ENCODE measurements around the gene LRP4.
"Not testable (repeated sequence)": the region's sequence is repeated elsewhere in the genome, so short reads cannot be mapped to it uniquely, and the experiment has no call there.

LRP4 gene

GRCh38 chr11:46918083-46918787 is at the start of gene LRP4:
LRP4 (minus strand) TSS chr11:46918550; CDS start chr11:46918379, 171 bp downstream.
- DNase-seq: no peak

GRCh38 chr11:46967962-46968361 is 49.6 kb upstream of the LRP4 start:
- no peak for DNase-seq

- DNase-seq: no peak
Observed at GRCh38 chr11:46966773-46967172, 48.4 kb upstream of the LRP4 start.

- DNase-seq: no peak
Observed at GRCh38 chr11:46963844-46964243, 45.5 kb upstream of the LRP4 start.

- not testable (repeated sequence) for DNase-seq
Observed at GRCh38 chr11:46961886-46962285, 43.5 kb upstream of the LRP4 start.

- no peak for DNase-seq
Observed at GRCh38 chr11:46961041-46961440, 42.7 kb upstream of the LRP4 start.

- no peak for DNase-seq
Observed at GRCh38 chr11:46958777-46959176, 40.4 kb upstream of the LRP4 start.

GRCh38 chr11:46953093-46953492 is 34.7 kb upstream of the LRP4 start:
- no peak for DNase-seq

- DNase-seq: no peak
Observed at GRCh38 chr11:46952553-46952952, 34.2 kb upstream of the LRP4 start.

GRCh38 chr11:46951864-46952263 is 33.5 kb upstream of the LRP4 start:
- DNase-seq: no peak

- DNase-seq: no peak
Observed at GRCh38 chr11:46949297-46949696, 30.9 kb upstream of the LRP4 start.

- DNase-seq: peak; percentile 11
Observed at GRCh38 chr11:46948378-46949131, 30.2 kb upstream of the LRP4 start.

GRCh38 chr11:46947399-46948077 is 29.2 kb upstream of the LRP4 start:
- no peak for DNase-seq

GRCh38 chr11:46944356-46945075 is 26.2 kb upstream of the LRP4 start:
- DNase-seq: no peak

GRCh38 chr11:46942172-46942571 is 23.8 kb upstream of the LRP4 start:
- DNase-seq: no peak

GRCh38 chr11:46936138-46937110 is 18.1 kb upstream of the LRP4 start, which contains the start of gene CSTPP1:
CSTPP1 (plus strand) TSS chr11:46936761; CDS start chr11:46936806, 45 bp downstream.
- DNase-seq: peak; percentile 89

- DNase-seq: peak; percentile 64
Observed at GRCh38 chr11:46930089-46930488, 11.7 kb upstream of the LRP4 start.

- not testable (repeated sequence) for DNase-seq
Observed at GRCh38 chr11:46928701-46929100, 10.4 kb upstream of the LRP4 start.

- not testable (repeated sequence) for DNase-seq
Observed at GRCh38 chr11:46927928-46928327, 9.6 kb upstream of the LRP4 start.

GRCh38 chr11:46920755-46921154 is 2.4 kb upstream of the LRP4 start:
- DNase-seq: peak; percentile 78

- no peak for DNase-seq
Observed at GRCh38 chr11:46918788-46919513, 601 bp upstream of the LRP4 start.
